Body of pancreas (tissue), 4 donors: Measurements from ENCODE around the gene IL9R. TPM values are rescaled to one million over a fixed set of nuclear protein-coding genes. Genes with fewer than 3 reads are reported as not detected.

Source experiments
- ATAC-seq: fragments of 150-250 bp; one replicate; pipeline ENCODE4 v1.9.1; 2016
- DNase-seq, 4 donors: peaks; one replicate each; pipeline ENCODE4 v3.0.0-alpha.2; 2019
- H3K27ac ChIP-seq, 4 donors: fragments of 200-600 bp; sonication (generic); 1 replicate in 3 of 4; 2 replicates in 1 of 4; pipeline versions ENCODE4 v1.5.1 to v1.6.1; 2016 to 2019; ENCODE audit warnings: mild to moderate bottlenecking in 1 of 4, mixed read lengths in 1 of 4, moderate library complexity in 1 of 4
- H3K27me3 ChIP-seq, 2 donors: fragments of 200-600 bp; sonication (generic); one replicate each; pipeline ENCODE4 v1.6.0; 2016; ENCODE audit warnings: mild to moderate bottlenecking in 1 of 2
- H3K36me3 ChIP-seq, 2 donors: fragments of 200-600 bp; sonication (generic); replicated peaks in 1 of 2; 2 replicates each; pipeline ENCODE4 v1.5.1; 2016; ENCODE audit warnings: low read depth in 2 of 2; ENCODE audit not compliant: insufficient read depth in 1 of 2
- H3K4me1 ChIP-seq: fragments of 200-600 bp; sonication (generic); one replicate; pipeline ENCODE4 v1.6.0; 2016
- H3K4me3 ChIP-seq, 2 donors: fragments of 200-600 bp; sonication (generic); 1 replicate in 1 of 2; 2 replicates in 1 of 2; pipeline ENCODE4 v1.5.1; 2016 to 2019
- H3K9me3 ChIP-seq, 3 donors: fragments of 200-600 bp; sonication (generic); 1 replicate in 2 of 3; 2 replicates in 1 of 3; pipeline ENCODE4 v1.5.1; 2016
- CTCF ChIP-seq, 7 experiments: fragments of 450-650 bp in 4 of 7; fragments of 200-600 bp in 3 of 7; sonication (generic) in 3 of 7; IDR thresholded peaks; one replicate each; pipeline ENCODE4 v1.5.1; 2016 to 2019; ENCODE audit warnings: antibody characterized with exemption in 7 of 7
- POLR2A ChIP-seq, 3 donors: fragments of 450-650 bp; IDR thresholded peaks; one replicate each; pipeline ENCODE4 v1.6.1; 2016; ENCODE audit warnings: antibody characterized with exemption in 3 of 3, mild to moderate bottlenecking in 2 of 3
- WGBS, 2 donors: methylation state at CpG; one replicate each; pipeline ENCODE4 v1.1.5; 2017; 5-methylcytosine and 5-hydroxymethylcytosine counted together
- intact Hi-C: fragments of 100-400 bp; cut with DNase I; formaldehyde crosslinking; loops from one replicate; pipeline ENCODE4 v1.15.1; 2023
- total RNA-seq, 2 donors: library from RNA; depleted of rRNA; stranded (reverse); fragments of >200 nt; gene quantifications; one replicate each; pipeline ENCODE4 v1.1.0, GENCODE V29; 2016

The IL9R gene
- 1 to 10 TPM in 1 of 2 donors, not detected in 1; 2.0 TPM for total RNA-seq

GRCh38 chrX:155997436-155997835, at the start of gene IL9R:
TSS of gene IL9R (plus strand) at chrX:155997696. CDS start at chrX:155997760, 64 bp downstream.
- no peak within 1 kb of the TSS for H3K27ac ChIP-seq
- H3K4me3 ChIP-seq: no peak within 1 kb of the TSS
- 61 to 72% methylated on average over 5 of the region's 5 CpGs for WGBS, 2 donors
- TF ChIP-seq CTCF (IDR thresholded peaks at IDR 0.05): no peak
- no peak for TF ChIP-seq POLR2A (IDR thresholded peaks at IDR 0.05)
- H3K36me3 ChIP-seq: no peaks in the 10 kb centered on the region
- intact Hi-C loops: no loop called here
- no peaks in the 10 kb centered on the region for H3K4me1 ChIP-seq
- no peaks in the 10 kb centered on the region for H3K9me3 ChIP-seq
- ATAC-seq: no peak
- H3K27me3 ChIP-seq: no peaks in the 10 kb centered on the region
- no peak for DNase-seq

- Histone ChIP-seq H3K4me3 (no peak overlapping the region), H3K9me3 (no peaks in the 10 kb centered on the region), H3K27me3 (no peaks in the 10 kb centered on the region), H3K27ac (no peak overlapping the region), H3K36me3 (no peaks in the 10 kb centered on the region), H3K4me1 (no peaks in the 10 kb centered on the region)
- DNase-seq (no peak), ATAC-seq (no peak)
- intact Hi-C loops: no loop called here
- TF ChIP-seq POLR2A (IDR thresholded peaks at IDR 0.05) (no peak), CTCF (IDR thresholded peaks at IDR 0.05) (no peak)
- WGBS, 2 donors: 49 to 68% methylated on average over 2 of the region's 2 CpGs
Measured at GRCh38 chrX:155949098-155949497, 48.4 kb upstream of the IL9R start.

GRCh38 chrX:155951237-155951789, 46.2 kb upstream of the IL9R start:
- no peak for ATAC-seq
- Histone ChIP-seq H3K27me3 (no peaks in the 10 kb centered on the region), H3K27ac (no peak overlapping the region), H3K36me3 (no peaks in the 10 kb centered on the region), H3K4me3 (no peak overlapping the region), H3K9me3 (no peaks in the 10 kb centered on the region), H3K4me1 (no peaks in the 10 kb centered on the region)
- no peak for DNase-seq
- 50 to 59% methylated on average over 3 of the region's 3 CpGs for WGBS, 2 donors
- intact Hi-C loops: no loop called here
- no peak for TF ChIP-seq CTCF (IDR thresholded peaks at IDR 0.05)
- no peak for TF ChIP-seq POLR2A (IDR thresholded peaks at IDR 0.05)

- no peak overlapping the region for H3K27ac ChIP-seq
- no peaks in the 10 kb centered on the region for H3K36me3 ChIP-seq
- DNase-seq: no peak
- no peaks in the 10 kb centered on the region for H3K9me3 ChIP-seq
- WGBS, 2 donors: 67 to 71% methylated on average over 3 of the region's 3 CpGs
- H3K4me1 ChIP-seq: no peaks in the 10 kb centered on the region
- ATAC-seq: no peak
- H3K27me3 ChIP-seq: no peaks in the 10 kb centered on the region
- intact Hi-C loops: no loop called here
- no peak for TF ChIP-seq POLR2A (IDR thresholded peaks at IDR 0.05)
- TF ChIP-seq CTCF (IDR thresholded peaks at IDR 0.05): no peak
- no peak overlapping the region for H3K4me3 ChIP-seq
Measured at GRCh38 chrX:155953055-155953454, 44.4 kb upstream of the IL9R start.

GRCh38 chrX:155954793-155955192, 42.7 kb upstream of the IL9R start:
- no peaks in the 10 kb centered on the region for H3K27me3 ChIP-seq
- no peak overlapping the region for H3K4me3 ChIP-seq
- intact Hi-C loops: no loop called here
- WGBS, 2 donors: 25 to 28% methylated on average over 1 of the region's 1 CpG
- H3K27ac ChIP-seq: no peak overlapping the region
- no peaks in the 10 kb centered on the region for H3K36me3 ChIP-seq
- no peak for DNase-seq
- no peaks in the 10 kb centered on the region for H3K4me1 ChIP-seq
- TF ChIP-seq CTCF (IDR thresholded peaks at IDR 0.05): no peak
- TF ChIP-seq POLR2A (IDR thresholded peaks at IDR 0.05): no peak
- no peak for ATAC-seq
- H3K9me3 ChIP-seq: no peaks in the 10 kb centered on the region
